ENCODE data around the gene OSBPL10. TPM values are rescaled to one million over a fixed set of nuclear protein-coding genes. Genes with fewer than 3 reads are reported as not detected.

The OSBPL10 gene
- total and polyA plus RNA-seq, 8 donors, result 26.6 to 42.6 (median 38.6) TPM

GRCh38 chr3:31661993-31662670, 318.9 kb downstream of the OSBPL10 start:
- no peak for ATAC-seq

DNA sequence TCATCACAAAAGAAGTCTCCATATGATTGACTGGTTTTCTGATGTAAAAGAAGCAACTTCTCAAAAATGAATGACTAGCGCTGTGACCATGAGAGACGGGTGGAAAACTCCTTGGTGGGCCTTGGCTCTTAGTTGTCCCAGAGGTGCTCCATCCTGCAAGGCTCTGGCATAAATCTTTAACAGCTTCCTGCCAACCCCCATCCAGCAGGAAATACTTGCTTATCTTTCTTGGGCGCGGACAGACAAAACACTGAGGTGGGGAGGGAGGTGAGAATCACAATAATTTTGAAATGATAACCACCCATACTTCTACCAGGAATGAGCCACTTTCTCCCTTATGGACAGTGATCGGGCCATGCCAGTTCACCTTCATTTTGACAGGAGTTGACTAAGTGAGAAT, 319.8 kb downstream of the OSBPL10 start:
- H3K27me3 ChIP-seq, result no peaks in the 10 kb centered on the region

More at GRCh38 chr3:31661993-31662670, 318.9 kb downstream of the OSBPL10 start:
- no peak for DNase-seq
- Histone ChIP-seq H3K4me1 (no peaks in the 10 kb centered on the region), H3K27ac (no peak overlapping the region), H3K9me3 (peaks cover 0 to 9% of the 10 kb centered on the region in 2 donors), H3K4me3 (no peak overlapping the region), H3K36me3 (peaks cover 0 to 4% of the 10 kb centered on the region in 2 donors), H3K27me3 (no peaks in the 10 kb centered on the region)
- TF ChIP-seq, protein P1, sequence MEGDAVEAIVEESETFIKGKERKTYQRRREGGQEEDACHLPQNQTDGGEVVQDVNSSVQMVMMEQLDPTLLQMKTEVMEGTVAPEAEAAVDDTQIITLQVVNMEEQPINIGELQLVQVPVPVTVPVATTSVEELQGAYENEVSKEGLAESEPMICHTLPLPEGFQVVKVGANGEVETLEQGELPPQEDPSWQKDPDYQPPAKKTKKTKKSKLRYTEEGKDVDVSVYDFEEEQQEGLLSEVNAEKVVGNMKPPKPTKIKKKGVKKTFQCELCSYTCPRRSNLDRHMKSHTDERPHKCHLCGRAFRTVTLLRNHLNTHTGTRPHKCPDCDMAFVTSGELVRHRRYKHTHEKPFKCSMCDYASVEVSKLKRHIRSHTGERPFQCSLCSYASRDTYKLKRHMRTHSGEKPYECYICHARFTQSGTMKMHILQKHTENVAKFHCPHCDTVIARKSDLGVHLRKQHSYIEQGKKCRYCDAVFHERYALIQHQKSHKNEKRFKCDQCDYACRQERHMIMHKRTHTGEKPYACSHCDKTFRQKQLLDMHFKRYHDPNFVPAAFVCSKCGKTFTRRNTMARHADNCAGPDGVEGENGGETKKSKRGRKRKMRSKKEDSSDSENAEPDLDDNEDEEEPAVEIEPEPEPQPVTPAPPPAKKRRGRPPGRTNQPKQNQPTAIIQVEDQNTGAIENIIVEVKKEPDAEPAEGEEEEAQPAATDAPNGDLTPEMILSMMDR (IDR thresholded peaks at IDR 0.05), result no peak
- intact Hi-C loops (cut with DNase I), result no loop called here

GRCh38 chr3:31659246-31659645, 321.8 kb downstream of the OSBPL10 start:
- TF ChIP-seq, protein P1 (IDR thresholded peaks at IDR 0.05), result no peak
- H3K36me3 ChIP-seq, result peaks cover 0 to 4% of the 10 kb centered on the region in 2 donors
- ATAC-seq, result no peak
- H3K27me3 ChIP-seq, result no peaks in the 10 kb centered on the region
- intact Hi-C loops (cut with DNase I), result no loop called here
- DNase-seq, result no peak
- H3K4me3 ChIP-seq, result no peak overlapping the region
- H3K27ac ChIP-seq, result no peak overlapping the region
- peaks cover 0 to 36% of the 10 kb centered on the region in 2 donors for H3K9me3 ChIP-seq
- no peaks in the 10 kb centered on the region for H3K4me1 ChIP-seq

More for the DNA sequence above, 319.8 kb downstream of the OSBPL10 start:
- peaks cover 0 to 16% of the 10 kb centered on the region in 2 donors for H3K9me3 ChIP-seq
- intact Hi-C loops (cut with DNase I), result no loop called here
- TF ChIP-seq, protein P1 (IDR thresholded peaks at IDR 0.05), result no peak
- no peaks in the 10 kb centered on the region for H3K4me1 ChIP-seq
- H3K36me3 ChIP-seq, result peaks cover 0 to 4% of the 10 kb centered on the region in 2 donors
- DNase-seq (no peak), ATAC-seq (no peak)
- no peak overlapping the region for H3K4me3 ChIP-seq
- H3K27ac ChIP-seq, result no peak overlapping the region

DNA sequence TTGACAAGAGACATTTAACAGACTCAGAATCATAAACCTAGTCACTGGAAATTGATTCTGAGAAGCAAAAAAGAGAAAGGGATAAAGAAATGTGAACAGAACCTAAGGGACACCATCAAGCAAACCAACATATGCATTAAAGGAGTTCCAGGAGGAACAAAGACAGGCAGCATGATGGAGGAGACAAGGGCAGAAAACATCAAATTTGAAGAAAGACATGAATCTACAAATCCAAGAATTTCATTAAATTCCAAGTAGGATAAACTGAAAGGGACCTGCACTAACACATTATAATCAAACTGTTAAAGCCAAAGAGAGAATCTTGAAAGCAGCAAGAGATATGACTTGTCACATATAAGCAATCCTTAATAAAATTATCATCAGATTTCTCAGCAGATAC, 326.1 kb downstream of the OSBPL10 start:
- intact Hi-C loops (cut with DNase I), result no loop called here
- Histone ChIP-seq H3K27ac (no peak overlapping the region), H3K9me3 (peaks cover 0 to 77% of the 10 kb centered on the region in 2 donors), H3K27me3 (no peaks in the 10 kb centered on the region), H3K4me1 (no peaks in the 10 kb centered on the region), H3K4me3 (no peak overlapping the region), H3K36me3 (peaks cover 0 to 4% of the 10 kb centered on the region in 2 donors)
- no peak for DNase-seq
- no peak for ATAC-seq
- TF ChIP-seq, protein P1 (IDR thresholded peaks at IDR 0.05), result no peak

- H3K4me3 ChIP-seq, result no peak overlapping the region
- no peaks in the 10 kb centered on the region for H3K4me1 ChIP-seq
- peaks cover 0 to 5% of the 10 kb centered on the region in 2 donors for H3K36me3 ChIP-seq
- DNase-seq (no peak), ATAC-seq (no peak)
- no peaks in the 10 kb centered on the region for H3K27me3 ChIP-seq
- intact Hi-C loops (cut with DNase I), result no loop called here
- no peak overlapping the region for H3K27ac ChIP-seq
- peaks cover 0 to 93% of the 10 kb centered on the region in 2 donors for H3K9me3 ChIP-seq
- TF ChIP-seq, protein P1 (IDR thresholded peaks at IDR 0.05), result no peak
These were observed 327.6 kb downstream of the OSBPL10 start for GRCh38 chr3:31653464-31653863.
